T-helper 1 cell treated with Interleukin-12 subunit alpha and Interleukin-12 subunit beta and Interleukin-4 antibody, amounts not matched to agents 30 μg/mL and 1 μg/mL, for 36 hours (primary cell): ENCODE data around the gene SESN1.

Source experiments
- H3K27ac Mint-ChIP-seq: one replicate; pipeline ENCODE4 v1.8.0; 2021; ENCODE audit warnings: mild to moderate bottlenecking, mixed read lengths
- H3K27me3 Mint-ChIP-seq: one replicate; pipeline ENCODE4 v1.8.0; 2021; ENCODE audit warnings: low read depth, mixed read lengths
- H3K36me3 Mint-ChIP-seq: one replicate; pipeline ENCODE4 v1.8.0; 2021; ENCODE audit warnings: low read depth, mixed read lengths
- H3K4me1 Mint-ChIP-seq: one replicate; pipeline ENCODE4 v1.8.0; 2021; ENCODE audit warnings: low read depth, mixed read lengths
- H3K4me3 Mint-ChIP-seq: one replicate; pipeline ENCODE4 v1.8.0; 2021; ENCODE audit warnings: mild to moderate bottlenecking, moderate library complexity, mixed read lengths
- H3K9me3 Mint-ChIP-seq: one replicate; pipeline ENCODE4 v1.8.0; 2021; ENCODE audit warnings: mixed read lengths

Gene SESN1

DNA sequence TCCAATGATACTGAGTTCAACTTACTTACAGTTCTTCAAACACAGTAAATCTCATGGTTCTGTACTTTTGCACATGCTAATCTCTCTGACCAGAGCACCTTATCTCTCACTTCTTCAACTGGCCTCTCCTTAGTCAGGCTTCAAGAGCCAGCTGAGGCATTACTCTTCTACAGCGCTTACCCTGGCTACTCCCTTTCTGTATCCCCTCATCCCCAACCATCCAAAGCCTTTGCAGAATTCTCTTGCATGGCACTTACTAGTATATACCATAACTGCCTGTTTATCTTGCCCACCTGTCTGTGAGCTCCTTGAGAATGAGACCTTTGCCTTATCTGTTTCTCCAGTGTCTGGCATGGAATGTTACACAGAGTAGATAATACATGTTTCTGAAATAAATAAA is 49.2 kb downstream of the SESN1 start:
- Mint-ChIP-seq H3K4me3 (no peak overlapping the region), H3K27me3 (peaks cover 21% of the 10 kb centered on the region), H3K9me3 (no peaks in the 10 kb centered on the region), H3K4me1 (peaks cover 6% of the 10 kb centered on the region), H3K27ac (no peak overlapping the region), H3K36me3 (no peaks in the 10 kb centered on the region)

DNA sequence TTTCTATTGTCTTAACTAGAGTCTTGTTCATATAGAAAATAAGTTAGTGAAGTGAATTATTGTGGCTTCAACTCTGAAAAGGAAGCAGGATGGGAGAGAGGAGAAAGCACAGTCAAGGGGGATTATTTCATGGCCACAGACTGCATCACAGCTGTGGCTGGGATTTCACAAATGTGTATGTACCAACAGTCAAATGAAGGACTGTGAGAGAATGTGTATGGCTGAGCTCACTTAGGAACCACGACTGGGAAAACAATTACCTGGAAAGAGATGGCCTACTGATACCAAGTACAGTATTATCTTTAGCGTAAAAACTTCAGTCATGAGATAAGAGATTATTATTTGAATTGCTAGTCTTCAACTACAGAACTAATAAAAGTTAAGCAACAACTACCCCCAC is 54.9 kb downstream of the SESN1 start:
- Mint-ChIP-seq H3K27me3 (peaks cover 45% of the 10 kb centered on the region), H3K27ac (no peak overlapping the region)

DNA sequence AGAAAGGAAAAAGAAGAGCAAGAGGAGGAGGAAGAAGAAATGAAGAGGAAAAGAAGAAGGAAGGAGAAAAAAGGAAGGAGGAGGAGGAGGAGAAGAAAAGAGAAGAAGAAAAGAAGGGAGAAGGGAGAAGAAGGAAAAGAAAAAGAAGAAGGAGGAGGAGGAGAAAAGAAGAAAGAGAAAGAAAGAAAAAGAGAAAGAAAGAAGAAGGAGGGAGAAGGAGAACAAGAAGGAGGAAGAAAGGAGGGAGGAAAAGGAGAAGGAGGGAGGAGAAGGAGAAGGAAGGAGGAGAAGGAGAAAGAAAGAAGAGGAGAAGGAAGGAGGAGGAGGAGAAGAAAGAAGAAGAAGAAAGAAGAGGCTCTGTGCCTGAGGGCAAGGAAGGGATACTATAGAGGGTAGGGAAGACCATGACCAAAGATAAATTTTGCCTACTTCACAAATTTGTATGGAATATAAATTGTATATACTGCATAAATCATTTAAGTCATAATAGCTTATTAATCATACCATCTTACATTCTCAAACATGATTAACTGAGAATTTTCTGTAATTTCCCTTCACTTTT is 55.7 kb downstream of the SESN1 start:
- peaks cover 6% of the 10 kb centered on the region for H3K4me1 Mint-ChIP-seq
- H3K27ac Mint-ChIP-seq: no peak overlapping the region
- H3K9me3 Mint-ChIP-seq: no peaks in the 10 kb centered on the region
- no peaks in the 10 kb centered on the region for H3K36me3 Mint-ChIP-seq
- H3K4me3 Mint-ChIP-seq: no peak overlapping the region
- H3K27me3 Mint-ChIP-seq: peaks cover 51% of the 10 kb centered on the region

More for the DNA sequence above, 54.9 kb downstream of the SESN1 start:
- H3K4me3 Mint-ChIP-seq: no peak overlapping the region
- no peaks in the 10 kb centered on the region for H3K9me3 Mint-ChIP-seq
- H3K36me3 Mint-ChIP-seq: no peaks in the 10 kb centered on the region
- peaks cover 6% of the 10 kb centered on the region for H3K4me1 Mint-ChIP-seq

DNA sequence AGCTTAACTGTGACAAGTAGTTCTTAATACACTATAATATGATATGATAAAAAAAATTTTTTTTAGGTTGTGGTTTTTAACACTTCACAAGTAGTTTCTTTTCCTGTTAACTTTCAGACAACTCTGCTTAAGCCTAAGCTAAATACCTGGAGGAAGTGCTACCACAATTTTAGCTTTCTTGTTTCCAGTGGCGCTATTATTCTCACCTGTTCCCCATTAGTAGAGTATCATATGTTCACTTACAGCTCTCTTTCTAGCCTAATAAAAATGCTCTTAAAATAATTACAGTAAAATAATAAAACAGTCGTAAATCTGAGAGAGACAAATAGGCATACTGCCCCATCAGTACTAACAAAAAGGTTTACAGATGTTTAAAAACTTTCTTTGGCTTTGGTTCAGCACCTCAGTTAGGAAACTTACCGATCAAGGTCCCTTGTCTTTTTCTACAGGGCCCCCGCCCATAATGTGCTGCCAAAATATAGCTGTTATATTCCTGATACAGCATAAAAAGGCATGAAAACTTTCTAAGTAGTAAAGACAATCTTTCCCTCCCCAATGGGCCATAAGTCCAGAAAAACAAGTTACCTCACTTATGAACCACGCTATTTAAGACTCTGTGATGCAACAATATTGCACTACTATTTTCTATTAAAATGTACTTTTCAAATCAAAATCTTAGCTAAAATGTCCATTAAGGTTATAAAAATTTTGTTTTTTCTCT is 57.9 kb downstream of the SESN1 start:
- no peaks in the 10 kb centered on the region for H3K9me3 Mint-ChIP-seq
- H3K4me1 Mint-ChIP-seq: peaks cover 6% of the 10 kb centered on the region
- no peak overlapping the region for H3K4me3 Mint-ChIP-seq
- H3K27me3 Mint-ChIP-seq: peaks cover 52% of the 10 kb centered on the region
- no peak overlapping the region for H3K27ac Mint-ChIP-seq
- H3K36me3 Mint-ChIP-seq: no peaks in the 10 kb centered on the region

DNA sequence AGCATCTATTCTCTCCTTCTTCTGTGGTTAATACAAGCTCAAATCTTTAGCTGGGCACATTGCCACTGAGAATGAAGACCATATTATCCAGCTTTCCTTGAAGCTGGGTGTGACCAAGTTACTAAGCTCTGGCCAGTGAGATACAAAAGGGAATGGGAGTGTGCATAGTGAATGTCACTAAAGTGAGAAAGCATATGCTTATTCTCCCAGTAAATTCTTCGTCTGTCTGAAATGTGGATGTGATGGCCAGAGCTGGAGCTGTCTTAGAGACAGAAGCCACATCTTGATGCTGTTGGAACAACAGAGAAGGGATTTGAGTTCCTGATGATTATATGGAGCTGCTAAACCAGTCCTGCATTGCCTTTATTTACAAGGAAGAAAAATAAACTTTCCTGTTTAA is 60.1 kb downstream of the SESN1 start:
- Mint-ChIP-seq H3K4me3 (no peak overlapping the region), H3K4me1 (peaks cover 4% of the 10 kb centered on the region), H3K27ac (no peak overlapping the region), H3K36me3 (no peaks in the 10 kb centered on the region), H3K27me3 (peaks cover 49% of the 10 kb centered on the region), H3K9me3 (no peaks in the 10 kb centered on the region)

DNA sequence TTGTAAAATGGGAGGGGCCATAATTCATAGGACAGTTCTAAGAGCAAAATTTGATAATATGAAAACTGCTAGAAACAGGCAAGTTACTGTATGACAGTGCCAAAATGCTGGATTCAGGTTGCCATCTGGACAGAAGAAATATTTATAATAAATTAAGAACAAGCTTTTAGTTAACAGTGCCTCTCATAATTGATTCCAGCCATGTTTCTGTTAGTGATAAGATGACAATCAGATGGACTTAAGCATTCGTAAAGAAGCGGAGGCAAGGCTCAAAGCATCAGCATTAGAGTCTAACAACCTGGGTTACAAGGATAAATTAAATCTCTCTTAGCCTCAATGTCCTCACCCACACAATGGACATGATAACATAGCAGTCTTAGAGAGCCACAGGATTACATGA is 61.0 kb downstream of the SESN1 start:
- no peaks in the 10 kb centered on the region for H3K9me3 Mint-ChIP-seq
- H3K4me3 Mint-ChIP-seq: no peak overlapping the region
- peaks cover 45% of the 10 kb centered on the region for H3K27me3 Mint-ChIP-seq
- peaks cover 7% of the 10 kb centered on the region for H3K4me1 Mint-ChIP-seq
- H3K36me3 Mint-ChIP-seq: no peaks in the 10 kb centered on the region
- no peak overlapping the region for H3K27ac Mint-ChIP-seq

DNA sequence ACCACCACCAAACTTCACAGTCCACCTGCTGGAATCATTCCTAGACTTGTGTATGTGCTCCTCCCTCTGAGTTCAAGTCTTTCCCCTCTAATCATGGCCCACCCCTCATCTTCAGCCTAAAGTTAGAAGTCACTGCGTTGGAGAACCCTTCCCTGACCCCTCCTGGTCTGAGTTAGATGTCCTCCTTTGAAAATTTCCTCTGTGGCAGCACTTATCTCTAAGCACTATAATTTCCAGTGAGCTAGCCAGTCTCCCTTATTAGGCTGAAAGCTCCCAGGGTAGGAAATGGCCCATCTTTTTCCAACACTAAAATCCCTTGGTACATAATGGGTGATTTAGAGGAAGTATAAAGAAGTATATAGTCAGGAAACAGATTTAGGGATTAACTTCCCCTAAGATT is 63.2 kb downstream of the SESN1 start:
- Mint-ChIP-seq H3K4me3 (no peak overlapping the region), H3K36me3 (no peaks in the 10 kb centered on the region), H3K9me3 (no peaks in the 10 kb centered on the region), H3K27ac (no peak overlapping the region), H3K27me3 (peaks cover 35% of the 10 kb centered on the region), H3K4me1 (peaks cover 2% of the 10 kb centered on the region)

DNA sequence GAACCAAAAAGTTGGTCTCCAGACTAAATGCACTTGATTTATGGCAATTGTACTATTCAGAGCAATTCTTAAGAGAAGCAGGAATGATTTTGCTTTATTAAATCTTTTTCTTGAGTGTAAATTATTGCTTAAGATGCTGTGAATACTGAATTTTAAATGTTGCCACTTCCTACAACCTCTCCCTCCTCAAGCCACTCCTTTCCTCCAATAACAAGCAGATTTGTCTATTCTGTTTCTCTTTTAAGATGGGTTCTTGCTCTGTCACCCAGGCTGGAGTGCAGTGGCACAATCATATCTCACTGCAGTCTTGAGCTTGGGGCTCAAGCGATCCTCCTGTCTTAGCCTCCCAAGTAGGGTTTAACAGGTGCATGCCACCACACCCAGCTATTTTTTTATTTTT is 65.3 kb downstream of the SESN1 start:
- H3K4me1 Mint-ChIP-seq: peaks cover 8% of the 10 kb centered on the region
- peaks cover 3% of the 10 kb centered on the region for H3K36me3 Mint-ChIP-seq
- peaks cover 29% of the 10 kb centered on the region for H3K27me3 Mint-ChIP-seq
- H3K4me3 Mint-ChIP-seq: no peak overlapping the region
- no peak overlapping the region for H3K27ac Mint-ChIP-seq
- no peaks in the 10 kb centered on the region for H3K9me3 Mint-ChIP-seq

DNA sequence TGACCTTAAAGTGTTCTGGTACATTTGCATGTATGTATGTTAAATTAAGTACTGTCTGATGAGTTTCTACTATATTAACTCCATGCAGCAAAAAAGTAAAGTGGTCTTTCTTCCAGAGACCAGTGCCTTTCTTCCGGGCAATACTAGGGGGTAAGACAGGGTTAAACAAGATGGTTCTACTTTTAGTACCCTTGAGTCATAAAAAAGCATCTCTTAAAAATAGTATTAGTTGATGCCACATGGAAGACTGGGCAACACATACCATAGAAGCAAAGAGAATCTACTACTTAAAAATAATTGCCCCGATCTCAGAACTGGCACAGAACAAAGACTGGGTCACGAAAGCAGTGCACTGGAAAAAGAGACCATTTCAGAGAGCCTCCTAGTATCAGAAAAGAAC is 66.2 kb downstream of the SESN1 start:
- Mint-ChIP-seq H3K27ac (no peak overlapping the region), H3K27me3 (peaks cover 26% of the 10 kb centered on the region), H3K4me1 (peaks cover 8% of the 10 kb centered on the region), H3K4me3 (no peak overlapping the region), H3K36me3 (peaks cover 3% of the 10 kb centered on the region), H3K9me3 (no peaks in the 10 kb centered on the region)

DNA sequence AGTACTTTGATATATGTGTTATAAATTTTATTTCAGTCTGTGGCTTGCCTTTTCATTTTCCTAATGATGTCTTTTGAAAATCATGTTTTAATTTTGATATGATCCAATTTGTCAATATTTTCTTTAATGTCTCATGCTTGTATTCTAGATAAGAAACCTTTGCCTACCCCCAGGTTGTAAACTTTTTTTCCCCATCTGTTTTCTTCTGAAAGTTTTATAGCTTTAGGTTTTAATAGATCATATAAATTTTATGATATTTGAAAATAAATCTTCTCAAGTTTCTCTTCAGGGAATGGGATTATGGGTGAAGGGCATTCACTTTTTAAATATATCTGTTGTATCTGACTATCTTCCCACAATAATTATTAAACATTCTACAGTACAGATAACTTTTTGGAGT is 66.7 kb downstream of the SESN1 start:
- Mint-ChIP-seq H3K36me3 (peaks cover 3% of the 10 kb centered on the region), H3K4me1 (peaks cover 8% of the 10 kb centered on the region), H3K4me3 (no peak overlapping the region), H3K27me3 (peaks cover 23% of the 10 kb centered on the region), H3K9me3 (no peaks in the 10 kb centered on the region), H3K27ac (no peak overlapping the region)

DNA sequence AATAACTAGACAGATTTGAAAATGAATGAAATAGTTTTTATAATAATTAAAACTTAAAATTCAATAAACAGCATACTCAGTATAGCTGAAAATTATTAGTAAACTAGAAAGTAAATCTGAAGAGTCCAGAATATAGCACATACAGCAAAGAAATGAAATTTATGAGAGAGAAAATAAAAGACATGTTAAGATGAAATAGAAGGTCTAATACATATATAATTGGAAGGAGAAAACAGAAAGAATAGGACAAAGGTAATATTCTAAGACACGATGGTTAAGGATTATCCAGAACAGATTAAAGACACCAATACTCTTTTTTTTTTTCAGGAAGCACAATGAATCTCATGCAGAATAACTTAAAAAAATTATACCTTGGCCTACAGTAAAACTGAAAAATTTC is 69.0 kb downstream of the SESN1 start:
- H3K4me1 Mint-ChIP-seq: peaks cover 8% of the 10 kb centered on the region
- peaks cover 16% of the 10 kb centered on the region for H3K27me3 Mint-ChIP-seq
- no peaks in the 10 kb centered on the region for H3K9me3 Mint-ChIP-seq
- H3K27ac Mint-ChIP-seq: no peak overlapping the region
- H3K4me3 Mint-ChIP-seq: no peak overlapping the region
- H3K36me3 Mint-ChIP-seq: peaks cover 3% of the 10 kb centered on the region

DNA sequence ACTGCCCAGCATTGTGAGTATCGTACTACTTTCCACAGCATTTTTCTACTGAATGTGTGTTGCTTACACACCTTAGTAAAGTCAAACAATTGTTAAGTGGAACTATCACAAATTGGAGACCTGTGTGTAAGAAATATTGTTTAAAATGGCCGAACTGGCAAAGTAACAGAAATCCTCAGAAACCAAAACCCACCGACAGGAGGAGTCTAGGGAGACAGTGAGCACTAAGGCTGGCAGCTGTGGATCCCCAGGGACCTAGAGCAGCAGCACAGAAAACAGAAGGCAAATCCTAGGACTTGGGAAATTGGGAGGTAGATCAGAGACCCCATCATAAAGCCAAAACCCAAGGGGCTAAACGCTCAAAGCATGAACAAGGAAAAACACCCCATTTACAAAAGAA is 69.9 kb downstream of the SESN1 start:
- Mint-ChIP-seq H3K4me1 (peaks cover 8% of the 10 kb centered on the region), H3K27ac (no peak overlapping the region), H3K4me3 (no peak overlapping the region)

DNA sequence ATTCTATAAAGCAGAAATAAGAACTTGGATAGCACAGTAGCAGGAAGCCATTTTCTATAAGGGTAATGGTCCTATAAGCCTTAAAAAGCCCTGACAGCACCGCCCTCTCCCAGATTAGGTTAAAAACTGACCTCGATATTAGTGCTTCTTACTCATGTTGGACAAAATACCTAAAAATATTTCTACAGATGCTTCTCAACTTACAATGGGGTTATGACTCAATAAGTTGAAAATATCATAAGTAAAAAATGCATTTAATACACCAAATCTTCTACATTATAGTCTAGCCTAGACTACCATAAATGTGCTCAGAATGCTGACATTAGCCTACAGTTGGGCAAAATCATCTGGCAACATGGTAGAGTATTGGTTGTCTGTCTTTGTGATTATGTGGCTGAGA is 70.3 kb downstream of the SESN1 start:
- Mint-ChIP-seq H3K27me3 (peaks cover 6% of the 10 kb centered on the region), H3K4me1 (peaks cover 7% of the 10 kb centered on the region), H3K36me3 (peaks cover 3% of the 10 kb centered on the region), H3K4me3 (no peak overlapping the region), H3K27ac (no peak overlapping the region), H3K9me3 (no peaks in the 10 kb centered on the region)

More for the DNA sequence above, 69.9 kb downstream of the SESN1 start:
- Mint-ChIP-seq H3K9me3 (no peaks in the 10 kb centered on the region), H3K36me3 (peaks cover 3% of the 10 kb centered on the region), H3K27me3 (peaks cover 10% of the 10 kb centered on the region)

DNA sequence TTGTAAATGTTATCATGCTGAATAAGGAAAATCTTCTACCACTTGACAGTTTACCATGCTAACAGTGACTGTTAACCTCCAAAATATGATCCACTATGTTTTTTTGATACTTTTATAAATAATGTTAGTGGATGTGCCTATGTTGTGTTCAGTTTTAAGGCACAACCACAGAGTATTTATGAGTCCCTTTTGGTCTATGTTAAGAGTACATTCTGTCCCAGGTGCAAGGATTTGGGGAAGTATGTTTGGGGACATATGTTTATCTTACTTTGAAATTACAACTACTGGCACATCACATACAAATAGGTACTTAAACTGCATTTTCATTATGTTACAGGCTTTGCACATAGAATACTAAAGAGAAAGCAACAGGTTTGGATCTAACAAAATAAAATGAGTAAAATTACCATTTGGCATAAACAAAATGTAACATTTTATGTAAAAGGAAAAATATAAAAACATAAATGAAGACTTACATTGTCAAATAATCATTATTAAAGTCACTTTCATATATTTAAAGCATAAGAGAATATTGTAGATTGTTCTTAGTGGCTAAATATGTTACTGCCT is 71.2 kb downstream of the SESN1 start:
- peaks cover 8% of the 10 kb centered on the region for H3K4me1 Mint-ChIP-seq
- no peaks in the 10 kb centered on the region for H3K9me3 Mint-ChIP-seq
- H3K27me3 Mint-ChIP-seq: peaks cover 4% of the 10 kb centered on the region
- no peak overlapping the region for H3K4me3 Mint-ChIP-seq
- H3K36me3 Mint-ChIP-seq: peaks cover 3% of the 10 kb centered on the region
- no peak overlapping the region for H3K27ac Mint-ChIP-seq

DNA sequence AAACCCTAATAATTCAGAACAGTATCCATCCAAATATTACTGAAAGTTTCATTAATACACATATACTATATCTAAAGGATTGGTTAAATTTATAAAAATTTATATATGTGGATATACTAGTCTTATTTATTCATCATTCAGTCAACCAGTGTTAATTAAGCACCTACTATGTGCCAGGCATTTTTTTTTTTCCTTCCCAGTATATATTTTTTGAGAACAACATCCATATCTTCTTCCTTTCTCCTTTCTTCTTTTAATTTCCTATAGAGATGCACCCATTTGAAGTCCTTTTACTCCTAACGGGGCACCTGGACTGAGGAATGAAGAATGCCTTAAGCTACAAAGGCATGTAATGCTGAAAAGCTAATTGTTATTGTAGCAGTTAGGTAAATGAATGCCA is 72.8 kb downstream of the SESN1 start:
- no peak overlapping the region for H3K27ac Mint-ChIP-seq
- no peak overlapping the region for H3K4me3 Mint-ChIP-seq
- peaks cover 8% of the 10 kb centered on the region for H3K4me1 Mint-ChIP-seq
- peaks cover 3% of the 10 kb centered on the region for H3K36me3 Mint-ChIP-seq
- H3K9me3 Mint-ChIP-seq: no peaks in the 10 kb centered on the region
- peaks cover 4% of the 10 kb centered on the region for H3K27me3 Mint-ChIP-seq
